H1 (cell line): ENCODE data around the gene COMMD6. TPM values are rescaled to one million over a fixed set of nuclear protein-coding genes. Genes with fewer than 3 reads are reported as not detected.

ENCODE experiments used
- CBX8 ChIP-seq: fragments of 300-800, 300-1000 bp; sonication (generic); IDR thresholded peaks from 2 replicates; pipeline ENCODE4 v1.7.1; 2016; ENCODE audit warnings: low read depth, low read length, borderline replicate concordance
- CHD2 ChIP-seq: IDR thresholded peaks from 2 replicates; pipeline ENCODE4 v1.6.1; 2012; ENCODE audit warnings: low read length, improper control_type of control experiment
- CHD7 ChIP-seq: fragments of 300-600 bp; sonication (generic); IDR thresholded peaks from 2 replicates; pipeline ENCODE4 v1.7.1; 2012; ENCODE audit warnings: low read length, moderate library complexity, mild to moderate bottlenecking, inconsistent platforms; ENCODE audit not compliant: insufficient replicate concordance
- FOSL1 ChIP-seq: IDR thresholded peaks from 2 replicates; pipeline ENCODE4 v1.6.1; 2011; ENCODE audit warnings: mild to moderate bottlenecking, low read depth, low read length, moderate library complexity; ENCODE audit not compliant: insufficient read depth
- POLR2AphosphoS5 ChIP-seq: IDR thresholded peaks from 2 replicates; pipeline ENCODE4 v1.6.1; 2011; ENCODE audit warnings: low read depth, low read length
- POU5F1 ChIP-seq: IDR thresholded peaks from 2 replicates; pipeline ENCODE4 v1.6.1; 2011; ENCODE audit warnings: low read depth, mild to moderate bottlenecking, low read length, moderate library complexity
- RBBP5 ChIP-seq: IDR thresholded peaks from 2 replicates; pipeline ENCODE4 v1.7.1; 2012; ENCODE audit warnings: low read depth, mild to moderate bottlenecking, inconsistent platforms, low read length, moderate library complexity, borderline replicate concordance
- RFX5 ChIP-seq: IDR thresholded peaks from 2 replicates; pipeline ENCODE4 v1.6.1; 2011; ENCODE audit warnings: low read depth, low read length, improper control_type of control experiment, borderline replicate concordance
- RNF2 ChIP-seq: fragments of 200-900, 300-1000 bp; sonication (generic); IDR thresholded peaks from 2 replicates; pipeline ENCODE4 v1.7.1; 2016; ENCODE audit warnings: borderline replicate concordance, low read depth, mild to moderate bottlenecking, antibody characterized with exemption, low read length; ENCODE audit not compliant: poor library complexity, severe bottlenecking; ENCODE audit errors: missing control alignments
- TAF7 ChIP-seq: optimal IDR thresholded peaks from 2 replicates; pipeline ENCODE3; 2011; ENCODE audit warnings: low read depth, mild to moderate bottlenecking, inconsistent platforms, low read length, moderate library complexity, borderline replicate concordance
- polyA plus RNA-seq, 7 experiments: library from polyadenylated mRNA; depleted of rRNA in 3 of 7; stranded (reverse) in 5 of 7; unstranded in 2 of 7; fragments of >200 nt in 5 of 7; fragments of 200-250 nt in 2 of 7; gene quantifications; 1 replicate in 5 of 7; 2 replicates in 1 of 7; 4 replicates in 1 of 7; pipeline versions ENCODE4 v1.2.1 to v1.2.3, GENCODE V29; 2011 to 2013; ENCODE audit warnings: missing spikeins in 2 of 7, mixed read lengths in 2 of 7
- total RNA-seq: library from RNA; stranded (reverse); fragmentation: NEBNext Ultra II Directional; extraction: Animal tissue kit (Norgen Biotek cat#: 25700); gene quantifications from 2 replicates; pipeline ENCODE4 v1.2.1, GENCODE V29; 2021

COMMD6 gene
- total and polyA plus RNA-seq, 2 of the 8 experiments (the other 6 are each of a cell fraction or from before 2014, with no cell fraction given): 53.2 to 122 TPM

GRCh38 chr13:75482070-75482819 lies 55.4 kb downstream of the COMMD6 start, which contains the start of gene TBC1D4 (continued):
- TF ChIP-seq CHD7: no peak
- TF ChIP-seq POU5F1: no peak
- TF ChIP-seq POLR2AphosphoS5: no peak; the same call in none of the 2 replicates
- TF ChIP-seq FOSL1: no peak
- TF ChIP-seq RNF2: no peak
- no peak for TF ChIP-seq TAF7
- no peak for TF ChIP-seq CHD2
- TF ChIP-seq RBBP5: no peak
- no peak for TF ChIP-seq CBX8
- TF ChIP-seq RFX5: no peak
